ENCODE results near the gene CRTAP. TPM values are rescaled to one million over a fixed set of nuclear protein-coding genes. Genes with fewer than 3 reads are reported as not detected.

Gene CRTAP
- total RNA-seq, 1 experiment from 2014 or later: 179 TPM

DNA sequence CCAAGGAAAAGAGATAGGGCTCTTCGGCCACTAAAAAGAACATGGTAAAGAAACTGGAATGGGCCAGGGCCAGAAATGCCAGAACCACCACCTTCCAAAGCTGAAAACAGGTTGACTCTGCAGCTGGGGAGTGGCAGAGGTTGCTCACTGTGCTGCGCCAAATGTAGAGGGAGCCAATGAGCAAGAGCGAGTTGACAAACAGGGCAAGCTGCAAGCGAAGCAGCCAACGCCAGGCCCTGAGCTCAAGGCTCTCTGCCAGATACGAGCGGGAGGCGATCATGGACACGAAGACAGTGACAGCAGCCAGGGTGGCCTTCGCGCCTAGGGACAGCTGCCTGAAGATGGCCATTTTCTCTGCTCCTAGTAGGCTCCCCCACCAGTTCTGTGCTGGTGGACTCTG lies 20.0 kb upstream of the CRTAP start:
- H3K4me1 Mint-ChIP-seq (ENCODE audit: insufficient read depth, unreplicated experiment): peaks cover 7% of the 10 kb centered on the region
- H3K27me3 Mint-ChIP-seq (ENCODE audit: insufficient read depth, unreplicated experiment): no peaks in the 10 kb centered on the region
- H3K9me3 Mint-ChIP-seq (ENCODE audit: unreplicated experiment): peaks cover 2% of the 10 kb centered on the region
- intact Hi-C loops (cut with micrococcal nuclease): no loop called here
- H3K4me3 Mint-ChIP-seq (ENCODE audit: unreplicated experiment): no peak overlapping the region
- H3K36me3 Mint-ChIP-seq (ENCODE audit: insufficient read depth, unreplicated experiment): peaks cover 23% of the 10 kb centered on the region
- H3K27ac Mint-ChIP-seq (ENCODE audit: low read depth, unreplicated experiment): no peak overlapping the region
- TF ChIP-seq, protein P1, sequence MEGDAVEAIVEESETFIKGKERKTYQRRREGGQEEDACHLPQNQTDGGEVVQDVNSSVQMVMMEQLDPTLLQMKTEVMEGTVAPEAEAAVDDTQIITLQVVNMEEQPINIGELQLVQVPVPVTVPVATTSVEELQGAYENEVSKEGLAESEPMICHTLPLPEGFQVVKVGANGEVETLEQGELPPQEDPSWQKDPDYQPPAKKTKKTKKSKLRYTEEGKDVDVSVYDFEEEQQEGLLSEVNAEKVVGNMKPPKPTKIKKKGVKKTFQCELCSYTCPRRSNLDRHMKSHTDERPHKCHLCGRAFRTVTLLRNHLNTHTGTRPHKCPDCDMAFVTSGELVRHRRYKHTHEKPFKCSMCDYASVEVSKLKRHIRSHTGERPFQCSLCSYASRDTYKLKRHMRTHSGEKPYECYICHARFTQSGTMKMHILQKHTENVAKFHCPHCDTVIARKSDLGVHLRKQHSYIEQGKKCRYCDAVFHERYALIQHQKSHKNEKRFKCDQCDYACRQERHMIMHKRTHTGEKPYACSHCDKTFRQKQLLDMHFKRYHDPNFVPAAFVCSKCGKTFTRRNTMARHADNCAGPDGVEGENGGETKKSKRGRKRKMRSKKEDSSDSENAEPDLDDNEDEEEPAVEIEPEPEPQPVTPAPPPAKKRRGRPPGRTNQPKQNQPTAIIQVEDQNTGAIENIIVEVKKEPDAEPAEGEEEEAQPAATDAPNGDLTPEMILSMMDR (IDR thresholded peaks at IDR 0.05; ENCODE audit: unreplicated experiment): no peak
- no TSS peak for BruUV-seq (replicated peaks)
- POLR2A ChIA-PET: no interaction called here
- DNase-seq (ENCODE audit: unreplicated experiment): no peak
- CTCF ChIA-PET: interaction anchor here (0.5 to 3.3 kb wide), 3 partner anchors 19 to 843 kb away, joined by 4 to 16 read pairs (median 10); no protein-coding TSS in a partner anchor

DNA sequence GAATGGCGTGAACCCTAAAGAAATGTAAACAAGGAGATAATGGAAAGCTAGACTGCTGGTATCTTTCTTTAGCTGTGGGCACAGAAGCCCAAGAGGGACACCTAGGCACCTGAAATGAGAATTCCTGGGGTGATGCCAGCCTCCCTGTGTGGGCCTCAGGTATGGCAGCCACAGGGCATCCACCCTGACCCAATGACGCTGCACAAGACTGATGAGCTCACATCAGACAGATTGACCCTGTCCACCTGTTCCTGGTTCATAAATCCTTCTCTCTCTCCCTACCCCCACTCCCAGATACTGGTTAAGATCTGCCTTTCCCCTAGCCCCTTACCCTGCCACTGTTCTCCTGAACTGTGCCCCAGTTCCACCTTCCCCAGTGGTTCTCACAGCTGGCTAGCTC lies 18.4 kb upstream of the CRTAP start:
- ChIA-PET CTCF (interaction anchor here (0.6 to 3.3 kb wide), 4 partner anchors 20 to 278 kb away, joined by 3 to 16 read pairs (median 8); no protein-coding TSS in a partner anchor), POLR2A (interaction anchor here (0.7 to 3.1 kb wide), 6 partner anchors 9 to 345 kb away, joined by 3 to 31 read pairs (median 4); partner anchors contain the start of genes CRTAP and UBP1)
- Mint-ChIP-seq H3K27ac (ENCODE audit: low read depth, unreplicated experiment) (peak overlapping the region; percentile 86), H3K27me3 (ENCODE audit: insufficient read depth, unreplicated experiment) (no peaks in the 10 kb centered on the region), H3K36me3 (ENCODE audit: insufficient read depth, unreplicated experiment) (peaks cover 23% of the 10 kb centered on the region), H3K9me3 (ENCODE audit: unreplicated experiment) (no peaks in the 10 kb centered on the region), H3K4me3 (ENCODE audit: unreplicated experiment) (peak overlapping the region; percentile 93), H3K4me1 (ENCODE audit: insufficient read depth, unreplicated experiment) (peaks cover 7% of the 10 kb centered on the region)
- DNase-seq (ENCODE audit: unreplicated experiment): no peak
- intact Hi-C loops (cut with micrococcal nuclease): no loop called here
- BruUV-seq (replicated peaks): no TSS peak
- TF ChIP-seq, protein P1 (IDR thresholded peaks at IDR 0.05; ENCODE audit: unreplicated experiment): no peak

DNA sequence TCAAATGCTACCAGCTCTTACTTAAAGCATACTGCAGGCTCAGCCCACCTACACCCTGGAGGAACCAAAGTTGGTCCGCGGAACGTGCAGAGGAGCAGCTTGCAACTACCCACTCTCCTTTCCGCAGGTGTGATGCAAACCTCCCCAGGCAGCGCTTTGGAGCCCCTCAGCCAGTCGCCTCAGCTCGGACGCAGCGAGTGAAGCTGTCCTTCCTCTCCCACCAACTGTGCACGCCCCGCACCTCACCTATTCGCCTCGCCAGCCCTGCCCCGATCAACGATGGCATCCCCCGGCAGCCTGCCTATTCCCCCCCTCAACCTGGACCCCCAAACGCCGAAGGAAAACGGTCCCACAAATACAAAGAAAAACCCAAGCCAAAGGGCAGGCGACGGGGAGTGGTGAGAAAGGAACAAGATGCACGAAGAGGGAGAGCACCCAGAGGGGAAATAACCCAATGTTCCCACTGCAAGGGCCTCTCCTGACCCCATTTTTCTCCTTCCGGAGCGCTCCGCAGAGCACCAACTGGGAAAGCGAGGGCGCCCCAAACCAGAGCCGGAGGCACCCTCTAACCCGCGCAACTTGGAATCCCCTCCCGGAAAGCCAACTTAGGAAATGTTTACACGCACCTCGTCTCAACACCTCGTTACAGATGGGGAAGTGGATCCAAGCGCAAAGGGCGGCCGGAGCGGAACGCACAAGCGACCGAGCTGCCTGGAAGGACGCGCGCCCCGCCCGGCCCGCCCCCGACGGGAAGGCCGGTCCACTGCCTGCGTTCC lies 17.5 kb upstream of the CRTAP start:
- CTCF ChIA-PET: interaction anchor here (0.5 to 3.3 kb wide), 4 partner anchors 22 to 277 kb away, joined by 3 to 16 read pairs (median 8); no protein-coding TSS in a partner anchor

More for the DNA sequence above, 17.5 kb upstream of the CRTAP start:
- peak; percentile 36 for DNase-seq (ENCODE audit: unreplicated experiment)
- Mint-ChIP-seq H3K36me3 (ENCODE audit: insufficient read depth, unreplicated experiment) (peaks cover 23% of the 10 kb centered on the region), H3K4me1 (ENCODE audit: insufficient read depth, unreplicated experiment) (peaks cover 7% of the 10 kb centered on the region), H3K4me3 (ENCODE audit: unreplicated experiment) (peak overlapping the region; percentile 93), H3K27me3 (ENCODE audit: insufficient read depth, unreplicated experiment) (no peaks in the 10 kb centered on the region), H3K27ac (ENCODE audit: low read depth, unreplicated experiment) (peak overlapping the region; percentile 86), H3K9me3 (ENCODE audit: unreplicated experiment) (no peaks in the 10 kb centered on the region)
- TF ChIP-seq, protein P1 (IDR thresholded peaks at IDR 0.05; ENCODE audit: unreplicated experiment): no peak
- BruUV-seq (replicated peaks): no TSS peak
- POLR2A ChIA-PET: interaction anchor here (0.5 to 3.1 kb wide), 9 partner anchors 8 to 606 kb away, joined by 3 to 31 read pairs (median 3); partner anchors contain the start of genes CRTAP and UBP1
- intact Hi-C loops (cut with micrococcal nuclease): loop anchor here (2.0 kb wide), 1 partner anchor 19 kb away; the partner anchor contains the start of gene CRTAP

All from MCF 10A (cell line).